OCI-LY1 (cell line): Measurements from ENCODE around the gene DLEC1.

ENCODE experiments used
- H2AFZ ChIP-seq: fragments of 200-600 bp; sonication (generic), shearing (Covaris generic); 2 replicates; pipeline ENCODE4 v1.6.0; 2014; ENCODE audit warnings: antibody characterized with exemption, mild to moderate bottlenecking, low read length
- H3F3A ChIP-seq: fragments of 200-600 bp; sonication (generic), shearing (Covaris generic); 2 replicates; pipeline ENCODE4 v1.6.0; 2014; ENCODE audit warnings: mild to moderate bottlenecking, antibody characterized with exemption, low read length, moderate library complexity; ENCODE audit not compliant: insufficient read depth
- H3K27ac ChIP-seq: fragments of 200-600 bp; sonication (generic); 2 replicates; pipeline ENCODE4 v1.5.1; 2014; ENCODE audit warnings: low read length, mixed run types, mild to moderate bottlenecking, low read depth; ENCODE audit not compliant: poor library complexity, severe bottlenecking
- H3K27me3 ChIP-seq: fragments of 200-600 bp; sonication (generic); 2 replicates; pipeline ENCODE4 v1.6.0; 2014; ENCODE audit warnings: antibody characterized with exemption, mild to moderate bottlenecking, low read length, moderate library complexity; ENCODE audit not compliant: insufficient read depth
- H3K36me3 ChIP-seq: fragments of 200-600 bp; sonication (generic); 2 replicates; pipeline ENCODE4 v1.6.1; 2014; ENCODE audit warnings: mild to moderate bottlenecking, antibody characterized with exemption, low read length, moderate library complexity, mixed read lengths; ENCODE audit not compliant: insufficient read depth
- H3K4me1 ChIP-seq: fragments of 200-600 bp; sonication (generic); 2 replicates; pipeline ENCODE4 v1.5.1; 2014; ENCODE audit warnings: mild to moderate bottlenecking, low read length, moderate library complexity; ENCODE audit not compliant: insufficient read depth, severe bottlenecking
- H3K4me2 ChIP-seq: fragments of 200-600 bp; sonication (generic), shearing (Covaris generic); 2 replicates; pipeline ENCODE4 v1.6.1; 2014; ENCODE audit warnings: low read length
- H3K4me3 ChIP-seq: fragments of 200-600 bp; sonication (generic); 2 replicates; pipeline ENCODE4 v1.5.1; 2014; ENCODE audit warnings: low read length, low read depth, mild to moderate bottlenecking, mixed read lengths; ENCODE audit not compliant: poor library complexity, severe bottlenecking
- H3K79me2 ChIP-seq: fragments of 200-600 bp; shearing (Covaris generic); 2 replicates; pipeline ENCODE4 v1.6.1; 2016; ENCODE audit warnings: mixed run types, low read length, mixed read lengths; ENCODE audit not compliant: insufficient read depth
- H3K9ac ChIP-seq: fragments of 200-600 bp; sonication (generic), shearing (Covaris generic); 2 replicates; pipeline ENCODE4 v1.6.1; 2014; ENCODE audit warnings: mild to moderate bottlenecking, low read length, mixed read lengths
- H3K9me2 ChIP-seq: fragments of 200-600 bp; sonication (generic), shearing (Covaris generic); 2 replicates; pipeline ENCODE4 v1.6.1; 2014; ENCODE audit warnings: low read depth, mild to moderate bottlenecking, low read length, mixed read lengths
- H3K9me3 ChIP-seq: fragments of 200-600 bp; shearing (Covaris generic); 2 replicates; pipeline ENCODE4 v1.6.1; 2014; ENCODE audit warnings: low read length, mixed read lengths
- H4K20me1 ChIP-seq: fragments of 200-600 bp; sonication (generic), shearing (Covaris generic); 2 replicates; pipeline ENCODE4 v1.6.0; 2016; ENCODE audit warnings: mild to moderate bottlenecking, low read length; ENCODE audit not compliant: insufficient read depth
- EZH2 ChIP-seq: fragments of 200-600 bp; sonication (generic), shearing (Covaris generic); IDR thresholded peaks from 2 replicates; pipeline ENCODE4 v1.8.0; 2017; ENCODE audit warnings: borderline replicate concordance, mixed run types, mild to moderate bottlenecking, antibody characterized with exemption, low read length, moderate library complexity, mixed read lengths
- TF ChIP-seq, protein P1 (sequence below): fragments of 200-600 bp; sonication (generic), shearing (Covaris generic); IDR thresholded peaks from 2 replicates; pipeline ENCODE4 v1.5.1; 2017; ENCODE audit warnings: mild to moderate bottlenecking, antibody characterized with exemption, low read length, moderate library complexity, mixed read lengths

The DLEC1 gene

DNA sequence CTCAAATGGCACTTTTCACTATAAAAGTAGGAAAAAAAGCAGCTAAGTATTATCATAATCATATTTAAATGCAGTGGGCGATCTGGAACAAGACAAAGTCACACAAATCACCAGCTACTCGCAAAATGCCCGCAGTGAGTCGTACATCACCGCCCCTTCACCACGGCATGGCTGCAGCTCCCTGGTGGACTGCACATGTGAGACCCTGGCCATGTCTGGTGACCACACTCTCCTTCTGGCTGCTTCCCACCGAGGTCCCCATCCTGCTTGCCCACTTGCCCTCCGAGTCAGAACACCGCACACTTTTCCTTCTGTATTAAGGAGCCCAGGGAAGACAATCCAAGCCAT, 59.3 kb downstream of the DLEC1 start:
- Histone ChIP-seq H4K20me1 (no peaks in the 10 kb centered on the region), H3K36me3 (no peaks in the 10 kb centered on the region), H3K27ac (no peak overlapping the region), H3K79me2 (no peaks in the 10 kb centered on the region), H3K27me3 (0 out of 2 replicates have a peak, but pooled peaks cover 5% of the 10 kb centered on the region), H3K4me1 (no peaks in the 10 kb centered on the region), H2AFZ (no peak overlapping the region), H3K9me3 (no peaks in the 10 kb centered on the region), H3K9me2 (no peaks in the 10 kb centered on the region), H3K4me2 (no peak overlapping the region), H3K4me3 (no peak overlapping the region), H3F3A (no peaks in the 10 kb centered on the region), H3K9ac (no peak overlapping the region)
- TF ChIP-seq EZH2 = no peak
- TF ChIP-seq, protein P1, sequence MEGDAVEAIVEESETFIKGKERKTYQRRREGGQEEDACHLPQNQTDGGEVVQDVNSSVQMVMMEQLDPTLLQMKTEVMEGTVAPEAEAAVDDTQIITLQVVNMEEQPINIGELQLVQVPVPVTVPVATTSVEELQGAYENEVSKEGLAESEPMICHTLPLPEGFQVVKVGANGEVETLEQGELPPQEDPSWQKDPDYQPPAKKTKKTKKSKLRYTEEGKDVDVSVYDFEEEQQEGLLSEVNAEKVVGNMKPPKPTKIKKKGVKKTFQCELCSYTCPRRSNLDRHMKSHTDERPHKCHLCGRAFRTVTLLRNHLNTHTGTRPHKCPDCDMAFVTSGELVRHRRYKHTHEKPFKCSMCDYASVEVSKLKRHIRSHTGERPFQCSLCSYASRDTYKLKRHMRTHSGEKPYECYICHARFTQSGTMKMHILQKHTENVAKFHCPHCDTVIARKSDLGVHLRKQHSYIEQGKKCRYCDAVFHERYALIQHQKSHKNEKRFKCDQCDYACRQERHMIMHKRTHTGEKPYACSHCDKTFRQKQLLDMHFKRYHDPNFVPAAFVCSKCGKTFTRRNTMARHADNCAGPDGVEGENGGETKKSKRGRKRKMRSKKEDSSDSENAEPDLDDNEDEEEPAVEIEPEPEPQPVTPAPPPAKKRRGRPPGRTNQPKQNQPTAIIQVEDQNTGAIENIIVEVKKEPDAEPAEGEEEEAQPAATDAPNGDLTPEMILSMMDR = no peak

DNA sequence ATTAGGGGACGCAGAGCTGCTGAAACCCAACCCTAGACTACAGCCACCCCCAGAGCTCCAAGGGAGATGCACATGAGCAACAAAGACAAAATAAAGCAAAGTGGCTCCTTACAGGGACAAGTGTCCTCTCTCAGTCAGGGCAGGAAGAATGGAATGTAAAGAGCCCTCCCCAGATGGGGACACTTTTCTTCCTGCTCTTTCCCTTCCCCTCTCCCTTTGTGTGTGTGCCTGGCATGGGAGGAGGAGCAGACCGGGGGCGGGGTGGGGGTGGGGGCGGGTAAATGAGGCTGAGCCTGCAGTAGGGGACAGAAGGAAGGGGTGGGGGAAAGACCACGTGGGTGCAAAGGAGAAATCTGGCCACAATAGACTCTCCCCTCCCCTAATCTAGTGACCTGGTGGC, 60.5 kb downstream of the DLEC1 start:
- H2AFZ ChIP-seq = no peak overlapping the region
- no peaks in the 10 kb centered on the region for H3K9me3 ChIP-seq
- no peaks in the 10 kb centered on the region for H4K20me1 ChIP-seq
- H3F3A ChIP-seq = no peaks in the 10 kb centered on the region
- no peaks in the 10 kb centered on the region for H3K4me1 ChIP-seq
- TF ChIP-seq EZH2 = no peak
- TF ChIP-seq, protein P1 = no peak
- no peak overlapping the region for H3K27ac ChIP-seq
- no peak overlapping the region for H3K4me3 ChIP-seq
- 0 out of 2 replicates have a peak, but pooled peaks cover 5% of the 10 kb centered on the region for H3K27me3 ChIP-seq
- no peaks in the 10 kb centered on the region for H3K9me2 ChIP-seq
- no peak overlapping the region for H3K4me2 ChIP-seq
- no peaks in the 10 kb centered on the region for H3K79me2 ChIP-seq
- H3K9ac ChIP-seq = no peak overlapping the region
- no peaks in the 10 kb centered on the region for H3K36me3 ChIP-seq

DNA sequence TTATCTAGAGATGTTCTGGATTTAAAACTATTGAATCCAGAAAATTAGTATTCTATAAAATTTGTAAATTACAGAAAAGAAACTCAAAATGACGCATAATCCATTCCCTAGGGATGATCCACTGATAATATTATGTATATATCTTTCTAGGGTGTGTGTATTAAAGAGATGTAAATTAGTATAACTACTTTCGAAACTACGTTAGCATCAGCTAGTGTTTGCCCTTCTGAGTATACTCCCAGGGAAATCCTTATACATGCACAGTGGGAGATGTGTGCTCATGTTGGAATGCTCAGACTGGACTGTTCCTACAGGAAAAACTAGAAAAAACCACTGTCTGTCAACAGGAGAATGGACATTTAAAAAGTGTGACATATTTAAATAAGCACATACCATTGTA, 61.5 kb downstream of the DLEC1 start:
- Histone ChIP-seq H3K4me2 (no peak overlapping the region), H3K9me2 (no peaks in the 10 kb centered on the region), H3K4me3 (no peak overlapping the region), H3K9ac (no peak overlapping the region), H4K20me1 (no peaks in the 10 kb centered on the region), H3K36me3 (no peaks in the 10 kb centered on the region), H3K4me1 (no peaks in the 10 kb centered on the region), H3K79me2 (no peaks in the 10 kb centered on the region), H2AFZ (no peak overlapping the region), H3K27ac (no peak overlapping the region), H3F3A (no peaks in the 10 kb centered on the region), H3K27me3 (0 out of 2 replicates have a peak, but pooled peaks cover 5% of the 10 kb centered on the region), H3K9me3 (0 out of 2 replicates have a peak, but pooled peaks cover 3% of the 10 kb centered on the region)
- no peak for TF ChIP-seq EZH2
- TF ChIP-seq, protein P1 = no peak
